ENCODE measurements around the gene PBX1.

DNA sequence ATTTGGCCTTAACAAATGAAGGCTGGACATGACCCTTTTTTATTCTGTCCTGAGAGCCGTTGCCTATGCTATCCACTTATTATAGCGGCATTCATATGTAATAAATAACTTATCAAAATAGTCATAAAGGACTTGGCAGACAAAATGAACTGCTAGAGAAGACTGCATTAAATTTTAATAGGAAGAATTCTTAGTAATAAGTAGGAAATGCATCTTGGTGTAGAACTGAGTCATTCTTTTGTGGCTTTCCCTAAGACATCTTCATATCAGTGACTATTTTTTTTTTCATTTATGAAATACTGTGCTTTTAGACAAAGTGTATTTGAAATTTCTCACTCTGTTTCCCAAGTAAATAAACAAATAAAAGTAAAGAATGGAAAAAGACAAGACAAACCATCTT, 45.6 kb downstream of the PBX1 start:
- no peak for TF ChIP-seq NR3C1 (CRISPR knock-in tag; conservative IDR thresholded peaks at IDR 0.05; ENCODE audit: low read depth)
- no peak for TF ChIP-seq GABPB1 (CRISPR knock-in tag; IDR thresholded peaks at IDR 0.05)
- no peak for TF ChIP-seq MAX (CRISPR knock-in tag; IDR thresholded peaks at IDR 0.05)
- no peak for TF ChIP-seq CREB1 (CRISPR knock-in tag; IDR thresholded peaks at IDR 0.05)
- TF ChIP-seq, protein P1, sequence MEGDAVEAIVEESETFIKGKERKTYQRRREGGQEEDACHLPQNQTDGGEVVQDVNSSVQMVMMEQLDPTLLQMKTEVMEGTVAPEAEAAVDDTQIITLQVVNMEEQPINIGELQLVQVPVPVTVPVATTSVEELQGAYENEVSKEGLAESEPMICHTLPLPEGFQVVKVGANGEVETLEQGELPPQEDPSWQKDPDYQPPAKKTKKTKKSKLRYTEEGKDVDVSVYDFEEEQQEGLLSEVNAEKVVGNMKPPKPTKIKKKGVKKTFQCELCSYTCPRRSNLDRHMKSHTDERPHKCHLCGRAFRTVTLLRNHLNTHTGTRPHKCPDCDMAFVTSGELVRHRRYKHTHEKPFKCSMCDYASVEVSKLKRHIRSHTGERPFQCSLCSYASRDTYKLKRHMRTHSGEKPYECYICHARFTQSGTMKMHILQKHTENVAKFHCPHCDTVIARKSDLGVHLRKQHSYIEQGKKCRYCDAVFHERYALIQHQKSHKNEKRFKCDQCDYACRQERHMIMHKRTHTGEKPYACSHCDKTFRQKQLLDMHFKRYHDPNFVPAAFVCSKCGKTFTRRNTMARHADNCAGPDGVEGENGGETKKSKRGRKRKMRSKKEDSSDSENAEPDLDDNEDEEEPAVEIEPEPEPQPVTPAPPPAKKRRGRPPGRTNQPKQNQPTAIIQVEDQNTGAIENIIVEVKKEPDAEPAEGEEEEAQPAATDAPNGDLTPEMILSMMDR (IDR thresholded peaks at IDR 0.05) = no peak
- TF ChIP-seq ATF2 (CRISPR knock-in tag; IDR thresholded peaks at IDR 0.05; ENCODE audit: borderline replicate concordance, low read depth) = no peak
- TF ChIP-seq FOXJ3 (CRISPR knock-in tag; IDR thresholded peaks at IDR 0.05; ENCODE audit: borderline replicate concordance) = no peak
